ENCODE data around the gene ALG2. TPM values are rescaled to one million over a fixed set of nuclear protein-coding genes. Genes with fewer than 3 reads are reported as not detected.
A peak's percentile ranks its signal among the peaks of the same experiment; 100 is the strongest.

Gene ALG2
- total and polyA plus RNA-seq, 11 donors = 8.7 to 21.6 (median 14.8) TPM

DNA sequence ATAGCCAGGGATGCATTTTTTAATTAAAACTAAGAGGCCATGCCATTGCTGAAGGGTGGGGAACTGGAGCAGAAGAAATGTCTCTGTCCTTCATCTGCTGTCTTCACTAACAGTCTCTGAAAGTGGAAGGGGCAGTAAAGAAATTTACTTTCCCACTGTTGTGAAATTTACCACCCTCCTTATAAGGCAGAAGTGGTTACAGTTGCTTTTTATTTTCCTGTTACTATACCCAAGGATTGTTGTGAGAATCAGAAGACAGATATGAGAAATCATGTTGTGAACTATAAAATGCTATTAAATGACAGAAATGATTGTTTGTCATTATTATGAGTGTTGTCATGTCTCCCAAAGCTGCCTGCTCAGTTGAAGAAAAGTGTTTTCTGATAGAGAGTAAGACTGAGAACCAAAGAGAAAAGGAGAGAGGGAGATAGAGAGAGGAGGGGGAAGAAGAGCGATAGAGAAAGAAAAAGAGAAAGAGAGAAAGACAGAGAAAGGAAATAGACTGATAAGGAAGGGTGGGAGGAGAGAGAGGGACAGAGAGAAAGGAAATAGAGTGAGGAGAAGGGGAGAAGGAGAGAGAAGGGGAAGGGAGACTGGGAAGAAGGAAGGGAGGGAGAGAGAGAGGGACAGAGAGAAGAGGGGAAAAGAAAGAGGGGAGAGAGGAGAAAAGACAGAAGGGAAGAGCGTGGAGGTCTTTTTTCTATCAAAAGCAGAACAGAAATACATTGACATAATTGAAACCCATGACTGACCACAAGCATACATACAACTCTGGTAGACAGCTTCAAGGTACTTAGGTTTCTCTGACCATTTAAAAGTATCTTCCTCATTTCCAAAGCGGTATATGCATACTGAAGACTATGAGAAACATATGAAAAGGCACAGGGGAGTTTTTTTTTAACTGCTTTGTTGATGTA is 22.9 kb upstream of the ALG2 start:
- H3K36me3 ChIP-seq = peaks cover 0 to 13% (median 0%) of the 10 kb centered on the region in 9 donors
- intact Hi-C loops (cut with DNase I) = loop anchor here in 1 of 10 donors (10.0 kb wide), 1 partner anchor 60 kb away; no protein-coding TSS in a partner anchor
- no peaks in the 10 kb centered on the region for H3K9me3 ChIP-seq
- ATAC-seq (no peak), DNase-seq (no peak)
- H3K4me3 ChIP-seq = no peak overlapping the region
- 71 to 77% (median 76%) methylated on average over 3 of the region's 3 CpGs for WGBS, 4 donors
- H3K4me1 ChIP-seq = peaks cover 0 to 18% (median 4%) of the 10 kb centered on the region in 12 donors
- no peak for TF ChIP-seq POLR2A (IDR thresholded peaks at IDR 0.05)
- TF ChIP-seq, protein P1, sequence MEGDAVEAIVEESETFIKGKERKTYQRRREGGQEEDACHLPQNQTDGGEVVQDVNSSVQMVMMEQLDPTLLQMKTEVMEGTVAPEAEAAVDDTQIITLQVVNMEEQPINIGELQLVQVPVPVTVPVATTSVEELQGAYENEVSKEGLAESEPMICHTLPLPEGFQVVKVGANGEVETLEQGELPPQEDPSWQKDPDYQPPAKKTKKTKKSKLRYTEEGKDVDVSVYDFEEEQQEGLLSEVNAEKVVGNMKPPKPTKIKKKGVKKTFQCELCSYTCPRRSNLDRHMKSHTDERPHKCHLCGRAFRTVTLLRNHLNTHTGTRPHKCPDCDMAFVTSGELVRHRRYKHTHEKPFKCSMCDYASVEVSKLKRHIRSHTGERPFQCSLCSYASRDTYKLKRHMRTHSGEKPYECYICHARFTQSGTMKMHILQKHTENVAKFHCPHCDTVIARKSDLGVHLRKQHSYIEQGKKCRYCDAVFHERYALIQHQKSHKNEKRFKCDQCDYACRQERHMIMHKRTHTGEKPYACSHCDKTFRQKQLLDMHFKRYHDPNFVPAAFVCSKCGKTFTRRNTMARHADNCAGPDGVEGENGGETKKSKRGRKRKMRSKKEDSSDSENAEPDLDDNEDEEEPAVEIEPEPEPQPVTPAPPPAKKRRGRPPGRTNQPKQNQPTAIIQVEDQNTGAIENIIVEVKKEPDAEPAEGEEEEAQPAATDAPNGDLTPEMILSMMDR (IDR thresholded peaks at IDR 0.05) = no peak
- H3K27me3 ChIP-seq = no peaks in the 10 kb centered on the region
- H3K27ac ChIP-seq = no peak overlapping the region

DNA sequence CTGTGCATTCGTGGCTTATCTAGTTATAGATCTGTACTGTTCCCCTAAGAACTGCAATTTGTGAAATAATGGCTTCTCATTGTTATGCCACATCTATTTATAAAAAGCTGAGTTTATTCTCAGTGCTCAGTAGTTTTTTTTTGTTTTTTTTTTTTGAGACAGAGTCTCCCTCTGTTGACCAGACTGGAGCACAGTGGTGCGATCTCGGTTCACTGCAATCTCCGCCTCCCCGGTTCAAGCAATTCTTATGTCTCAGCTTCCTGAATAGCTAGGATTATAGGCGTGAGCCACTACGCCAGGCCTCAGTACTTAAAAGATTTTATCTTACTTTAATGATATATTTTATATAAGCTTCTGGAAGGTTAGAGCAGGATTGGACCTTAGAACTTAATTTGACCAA is 19.4 kb upstream of the ALG2 start:
- TF ChIP-seq, protein P1 (IDR thresholded peaks at IDR 0.05) = peak in 3 of 12 donors; percentile 10 to 32 (median 23)
- TF ChIP-seq POLR2A (IDR thresholded peaks at IDR 0.05) = no peak
- H3K4me3 ChIP-seq = no peak overlapping the region
- H3K4me1 ChIP-seq = peaks cover 0 to 24% (median 10%) of the 10 kb centered on the region in 12 donors
- no peak for DNase-seq
- intact Hi-C loops (cut with DNase I) = loop anchor here in 1 of 10 donors (10.0 kb wide), 1 partner anchor 64 kb away; no protein-coding TSS in a partner anchor
- H3K36me3 ChIP-seq = peaks cover 0 to 29% (median 0%) of the 10 kb centered on the region in 9 donors
- 69 to 81% (median 75%) methylated on average over 7 of the region's 7 CpGs for WGBS, 4 donors
- no peak overlapping the region for H3K27ac ChIP-seq
- H3K9me3 ChIP-seq = no peaks in the 10 kb centered on the region
- ATAC-seq = no peak
- H3K27me3 ChIP-seq = no peaks in the 10 kb centered on the region

DNA sequence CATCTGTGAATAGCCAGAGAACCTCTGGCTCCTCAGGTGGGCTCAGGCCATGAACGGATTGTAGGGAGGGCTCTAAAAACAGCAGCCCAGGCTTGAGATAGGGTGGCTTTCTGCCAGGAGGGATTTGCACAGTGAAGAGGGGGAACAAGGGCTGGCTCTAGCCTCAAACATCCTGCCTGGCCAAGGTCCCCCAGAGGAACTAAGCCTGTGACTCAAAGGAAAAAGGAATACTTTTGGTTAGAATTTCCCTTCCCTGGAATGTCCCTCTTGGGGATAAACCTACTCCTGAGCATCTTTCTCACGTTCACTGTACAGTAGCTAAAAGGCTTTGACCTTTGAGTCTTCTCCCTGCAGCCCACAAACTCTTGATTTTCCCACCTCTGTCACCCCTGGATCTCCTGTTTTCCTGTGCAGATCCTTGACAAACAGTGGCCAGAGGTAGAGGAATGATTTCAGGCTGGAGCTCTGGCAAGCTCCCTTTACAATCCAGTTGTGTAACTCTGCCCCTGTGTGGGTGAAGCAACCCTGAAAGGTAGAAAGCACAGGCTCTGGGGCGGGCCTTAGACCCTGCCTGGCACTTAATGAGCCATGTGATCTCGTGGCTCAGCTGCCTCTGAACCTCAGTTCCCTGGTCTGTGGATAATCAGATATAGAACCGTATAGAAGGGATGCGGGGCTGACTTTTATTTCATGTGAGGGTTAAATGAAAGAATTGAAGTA is 17.8 kb upstream of the ALG2 start:
- intact Hi-C loops (cut with DNase I) = loop anchor here in 1 of 10 donors (10.0 kb wide), 2 partner anchors 65 to 685 kb away; no protein-coding TSS in a partner anchor
- Histone ChIP-seq H3K27ac (peak overlapping the region in 1 of 12 donors; percentile 18), H3K9me3 (no peaks in the 10 kb centered on the region), H3K27me3 (no peaks in the 10 kb centered on the region), H3K4me1 (peaks cover 0 to 30% (median 10%) of the 10 kb centered on the region in 12 donors), H3K4me3 (no peak overlapping the region), H3K36me3 (peaks cover 0 to 29% (median 0%) of the 10 kb centered on the region in 9 donors)
- ATAC-seq (peak in 3 of 4 donors; percentile 33 to 66 (median 63)), DNase-seq (no peak)
- TF ChIP-seq, protein P1 (IDR thresholded peaks at IDR 0.05) = no peak
- no peak for TF ChIP-seq POLR2A (IDR thresholded peaks at IDR 0.05)
- WGBS, 4 donors = 45 to 51% (median 51%) methylated on average over 6 of the region's 6 CpGs

Measured in heart left ventricle (tissue), 16 donors.